ENCODE results near the gene NLGN1. TPM values are rescaled to one million over a fixed set of nuclear protein-coding genes. Genes with fewer than 3 reads are reported as not detected.

NLGN1 gene
- total RNA-seq, 2 experiments from 2014 or later, result not detected

GRCh38 chr3:173745952-173746682, 348.6 kb downstream of the NLGN1 start:
- POLR2A ChIA-PET, result no interaction called here
- CTCF ChIA-PET, result no interaction called here

- CTCF ChIA-PET, result no interaction called here
- POLR2A ChIA-PET, result no interaction called here
Observed at GRCh38 chr3:173747427-173747826, 349.9 kb downstream of the NLGN1 start.

- CTCF ChIA-PET, result no interaction called here
- POLR2A ChIA-PET, result no interaction called here
Observed at GRCh38 chr3:173748105-173748504, 350.6 kb downstream of the NLGN1 start.

GRCh38 chr3:173750095-173750494, 352.6 kb downstream of the NLGN1 start:
- ChIA-PET POLR2A (no interaction called here), CTCF (no interaction called here)

- CTCF ChIA-PET, result no interaction called here
Observed at GRCh38 chr3:173750591-173750990, 353.0 kb downstream of the NLGN1 start.

GRCh38 chr3:173753593-173753992, 356.0 kb downstream of the NLGN1 start:
- ChIA-PET POLR2A (no interaction called here), CTCF (no interaction called here)

More at GRCh38 chr3:173750591-173750990, 353.0 kb downstream of the NLGN1 start:
- POLR2A ChIA-PET, result no interaction called here

GRCh38 chr3:173755161-173755560, 357.6 kb downstream of the NLGN1 start:
- POLR2A ChIA-PET, result no interaction called here
- CTCF ChIA-PET, result no interaction called here

GRCh38 chr3:173761161-173761560, 363.6 kb downstream of the NLGN1 start:
- POLR2A ChIA-PET, result no interaction called here
- CTCF ChIA-PET, result no interaction called here

- CTCF ChIA-PET, result no interaction called here
- POLR2A ChIA-PET, result no interaction called here
Observed at GRCh38 chr3:173762501-173762900, 365.0 kb downstream of the NLGN1 start.

- CTCF ChIA-PET, result no interaction called here
- POLR2A ChIA-PET, result no interaction called here
Observed at GRCh38 chr3:173770011-173770410, 372.5 kb downstream of the NLGN1 start.

GRCh38 chr3:173770796-173771573, 373.4 kb downstream of the NLGN1 start:
- ChIA-PET CTCF (no interaction called here), POLR2A (no interaction called here)

GRCh38 chr3:173773800-173774199, 376.3 kb downstream of the NLGN1 start:
- POLR2A ChIA-PET, result no interaction called here
- CTCF ChIA-PET, result no interaction called here

- ChIA-PET CTCF (no interaction called here), POLR2A (no interaction called here)
Observed at GRCh38 chr3:173774294-173774693, 376.8 kb downstream of the NLGN1 start.

GRCh38 chr3:173778251-173778650, 380.7 kb downstream of the NLGN1 start:
- ChIA-PET POLR2A (no interaction called here), CTCF (no interaction called here)

- ChIA-PET CTCF (no interaction called here), POLR2A (no interaction called here)
Observed at GRCh38 chr3:173780067-173780466, 382.5 kb downstream of the NLGN1 start.

GRCh38 chr3:173785004-173785403, 387.5 kb downstream of the NLGN1 start:
- POLR2A ChIA-PET, result no interaction called here
- CTCF ChIA-PET, result no interaction called here

- CTCF ChIA-PET, result no interaction called here
- POLR2A ChIA-PET, result no interaction called here
Observed at GRCh38 chr3:173789530-173790162, 392.1 kb downstream of the NLGN1 start.

GRCh38 chr3:173793963-173794362, 396.4 kb downstream of the NLGN1 start:
- CTCF ChIA-PET, result no interaction called here
- POLR2A ChIA-PET, result no interaction called here

GRCh38 chr3:173796405-173796804, 398.9 kb downstream of the NLGN1 start:
- POLR2A ChIA-PET, result no interaction called here
- CTCF ChIA-PET, result no interaction called here

- ChIA-PET CTCF (no interaction called here), POLR2A (no interaction called here)
Observed at GRCh38 chr3:173796890-173797289, 399.3 kb downstream of the NLGN1 start.

- ChIA-PET CTCF (no interaction called here), POLR2A (no interaction called here)
Observed at GRCh38 chr3:173799060-173799816, 401.7 kb downstream of the NLGN1 start.

Data from activated CD8-positive, alpha-beta memory T cell treated with anti-CD3 and anti-CD28 coated beads for 36 hours (primary cell).